ENCODE results near the gene JAKMIP1.

The JAKMIP1 gene

DNA sequence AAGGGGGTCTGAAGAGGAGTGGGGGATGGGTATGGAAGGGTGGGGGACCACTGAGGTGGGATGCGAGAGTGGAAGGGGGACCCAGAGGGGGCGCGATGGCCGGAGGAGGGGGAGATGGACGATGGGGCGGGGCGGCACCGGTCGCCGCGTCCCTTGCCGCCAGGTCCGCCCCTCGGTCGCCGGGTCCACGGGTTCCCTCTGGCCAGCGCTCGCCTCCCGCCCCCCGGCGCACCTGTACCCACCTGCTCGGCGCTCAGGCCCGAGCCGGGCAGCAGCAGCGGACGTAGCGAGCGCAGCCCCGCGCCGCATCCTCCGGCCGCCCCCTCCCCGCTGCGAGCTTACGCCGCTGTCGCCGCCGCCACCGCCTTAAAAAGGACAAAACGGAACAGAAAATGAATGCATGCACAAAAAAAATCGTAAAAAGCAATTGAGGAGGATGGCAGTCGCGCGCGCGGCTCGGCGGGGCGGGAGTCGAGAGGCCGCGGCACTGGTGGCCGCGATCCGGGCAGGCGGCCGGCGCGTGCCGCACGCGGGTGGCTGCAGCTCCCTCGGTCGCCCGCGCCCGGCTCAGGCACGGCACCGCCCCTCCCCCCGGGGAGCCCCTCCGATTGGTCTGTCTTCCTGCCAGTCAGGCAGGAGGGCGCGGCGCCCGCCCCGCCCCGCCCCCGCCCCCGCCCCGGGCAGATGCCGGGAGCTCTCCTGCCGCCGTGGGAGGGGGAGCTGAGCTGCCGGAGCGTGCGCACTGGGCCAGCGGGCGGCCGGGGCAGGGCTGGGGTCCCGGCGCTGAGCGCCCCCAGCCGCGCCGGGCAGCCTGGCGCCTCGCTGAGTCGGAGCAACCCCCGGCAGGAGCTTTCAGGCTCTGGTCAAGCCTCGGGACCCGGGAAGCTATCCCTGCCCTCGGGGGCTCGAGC is at the start of gene JAKMIP1:
Gene JAKMIP1 (minus strand): TSS at position 539 of the 911 bp plus-strand sequence. CDS start 87,699 bp downstream, outside the sequence.
- in situ Hi-C loops (cut with HindIII; ENCODE audit: low pct_ligation_motif_present, low sequenced_read_pairs) = no loop called here

GRCh38 chr4:6248394-6248793 is 48.0 kb upstream of the JAKMIP1 start:
- Histone ChIP-seq H3K36me3 (replicated peaks) (no peaks in the 10 kb centered on the region), H3K4me3 (ENCODE audit: low read depth, low read length) (no peak overlapping the region), H3K27ac (no peak overlapping the region), H3K27me3 (replicated peaks) (peaks cover 10% of the 10 kb centered on the region)
- DNase-seq = no peak
- in situ Hi-C loops (cut with HindIII; ENCODE audit: low pct_ligation_motif_present, low sequenced_read_pairs) = no loop called here
- TF ChIP-seq, protein P1, sequence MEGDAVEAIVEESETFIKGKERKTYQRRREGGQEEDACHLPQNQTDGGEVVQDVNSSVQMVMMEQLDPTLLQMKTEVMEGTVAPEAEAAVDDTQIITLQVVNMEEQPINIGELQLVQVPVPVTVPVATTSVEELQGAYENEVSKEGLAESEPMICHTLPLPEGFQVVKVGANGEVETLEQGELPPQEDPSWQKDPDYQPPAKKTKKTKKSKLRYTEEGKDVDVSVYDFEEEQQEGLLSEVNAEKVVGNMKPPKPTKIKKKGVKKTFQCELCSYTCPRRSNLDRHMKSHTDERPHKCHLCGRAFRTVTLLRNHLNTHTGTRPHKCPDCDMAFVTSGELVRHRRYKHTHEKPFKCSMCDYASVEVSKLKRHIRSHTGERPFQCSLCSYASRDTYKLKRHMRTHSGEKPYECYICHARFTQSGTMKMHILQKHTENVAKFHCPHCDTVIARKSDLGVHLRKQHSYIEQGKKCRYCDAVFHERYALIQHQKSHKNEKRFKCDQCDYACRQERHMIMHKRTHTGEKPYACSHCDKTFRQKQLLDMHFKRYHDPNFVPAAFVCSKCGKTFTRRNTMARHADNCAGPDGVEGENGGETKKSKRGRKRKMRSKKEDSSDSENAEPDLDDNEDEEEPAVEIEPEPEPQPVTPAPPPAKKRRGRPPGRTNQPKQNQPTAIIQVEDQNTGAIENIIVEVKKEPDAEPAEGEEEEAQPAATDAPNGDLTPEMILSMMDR (IDR thresholded peaks at IDR 0.05; ENCODE audit: low read depth, low read length, missing control alignments) = no peak

More for the DNA sequence above, at the start of gene JAKMIP1:
- Histone ChIP-seq H3K4me3 (ENCODE audit: low read depth, low read length) (peak within 1 kb of the TSS; percentile 29), H3K27ac (no peak within 1 kb of the TSS), H3K27me3 (replicated peaks) (peaks cover 26% of the 10 kb centered on the region), H3K36me3 (replicated peaks) (no peaks in the 10 kb centered on the region)
- TF ChIP-seq, protein P1 (IDR thresholded peaks at IDR 0.05; ENCODE audit: low read depth, low read length, missing control alignments) = no peak
- peak; percentile 54 for DNase-seq

DNA sequence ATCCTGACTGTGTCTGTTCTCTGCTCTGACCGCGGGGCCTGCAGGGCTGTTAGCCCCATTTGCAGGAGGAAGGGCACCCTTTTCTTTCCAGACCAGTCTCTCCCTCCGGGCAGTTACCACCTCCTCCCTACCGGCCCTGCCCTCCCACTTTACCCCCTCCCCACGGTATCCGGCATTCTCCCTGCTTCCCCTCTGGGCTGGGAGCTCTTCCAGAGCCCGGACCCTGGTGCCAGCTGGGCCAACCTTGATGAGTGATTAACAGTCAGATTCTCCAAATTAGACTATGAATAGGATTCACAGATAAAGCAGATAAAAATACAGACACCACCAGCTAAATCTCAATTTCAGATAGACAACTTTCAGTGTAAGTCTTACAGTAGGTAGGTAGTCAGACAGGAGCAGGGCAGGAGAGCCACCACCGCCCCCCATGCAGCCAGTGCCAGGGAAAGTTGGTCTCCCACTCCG is 45.9 kb upstream of the JAKMIP1 start:
- in situ Hi-C loops (cut with HindIII; ENCODE audit: low pct_ligation_motif_present, low sequenced_read_pairs) = no loop called here
- DNase-seq = no peak
- TF ChIP-seq, protein P1 (IDR thresholded peaks at IDR 0.05; ENCODE audit: low read depth, low read length, missing control alignments) = no peak
- no peaks in the 10 kb centered on the region for H3K36me3 ChIP-seq (replicated peaks)
- peaks cover 10% of the 10 kb centered on the region for H3K27me3 ChIP-seq (replicated peaks)
- H3K27ac ChIP-seq = no peak overlapping the region
- H3K4me3 ChIP-seq (ENCODE audit: low read depth, low read length) = no peak overlapping the region

GRCh38 chr4:6245246-6246169 is 45.2 kb upstream of the JAKMIP1 start:
- in situ Hi-C loops (cut with HindIII; ENCODE audit: low pct_ligation_motif_present, low sequenced_read_pairs) = no loop called here
- peaks cover 9% of the 10 kb centered on the region for H3K27me3 ChIP-seq (replicated peaks)
- TF ChIP-seq, protein P1 (IDR thresholded peaks at IDR 0.05; ENCODE audit: low read depth, low read length, missing control alignments) = no peak
- no peak overlapping the region for H3K27ac ChIP-seq
- H3K4me3 ChIP-seq (ENCODE audit: low read depth, low read length) = peak overlapping the region; percentile 27
- no peak for DNase-seq
- no peaks in the 10 kb centered on the region for H3K36me3 ChIP-seq (replicated peaks)

- H3K27me3 ChIP-seq (replicated peaks) = peaks cover 7% of the 10 kb centered on the region
- TF ChIP-seq, protein P1 (IDR thresholded peaks at IDR 0.05; ENCODE audit: low read depth, low read length, missing control alignments) = no peak
- in situ Hi-C loops (cut with HindIII; ENCODE audit: low pct_ligation_motif_present, low sequenced_read_pairs) = no loop called here
- no peak for DNase-seq
- H3K27ac ChIP-seq = no peak overlapping the region
- H3K4me3 ChIP-seq (ENCODE audit: low read depth, low read length) = no peak overlapping the region
- no peaks in the 10 kb centered on the region for H3K36me3 ChIP-seq (replicated peaks)
Observed at GRCh38 chr4:6242271-6243029, 42.1 kb upstream of the JAKMIP1 start.

Data from brain microvascular endothelial cell (primary cell).